Measurements from ENCODE around the gene SLC17A3. TPM values are rescaled to one million over a fixed set of nuclear protein-coding genes. Genes with fewer than 3 reads are reported as not detected.

Gene SLC17A3
- total RNA-seq, 2 experiments from 2014 or later = 0.06 TPM; not detected in 1

- Histone ChIP-seq H3K27ac (ENCODE audit: low read depth, low read length, poor library complexity, severe bottlenecking) (no peak overlapping the region), H3K9me3 (ENCODE audit: low read length) (no peaks in the 10 kb centered on the region), H2AFZ (ENCODE audit: low read length) (no peak overlapping the region), H3K4me1 (ENCODE audit: insufficient read depth, low read length, poor library complexity, severe bottlenecking) (peaks cover 9% of the 10 kb centered on the region), H3K4me2 (ENCODE audit: low read length) (no peak overlapping the region), H3K79me2 (ENCODE audit: insufficient read depth, low read depth, low read length) (no peaks in the 10 kb centered on the region), H4K20me1 (ENCODE audit: insufficient read depth, low read length) (no peaks in the 10 kb centered on the region), H3K36me3 (ENCODE audit: insufficient read depth, low read length) (no peaks in the 10 kb centered on the region), H3K4me3 (ENCODE audit: low read depth, low read length, poor library complexity, severe bottlenecking) (no peak overlapping the region), H3K9me2 (ENCODE audit: insufficient read depth, low read length) (no peaks in the 10 kb centered on the region)
- ChIA-PET POLR2A (interaction anchor here (0.6 to 1.2 kb wide), 4 partner anchors 25 to 565 kb away, joined by 3 to 5 read pairs (median 4); a partner anchor contains a TSS), CTCF (ENCODE audit: unreplicated experiment) (no interaction called here)
- intact Hi-C loops (cut with micrococcal nuclease; ENCODE audit: unreplicated experiment) = no loop called here
- no TSS peak for BruUV-seq (replicated peaks)
- DNase-seq (ENCODE audit: low spot score) = no peak
- TF ChIP-seq EZH2phosphoT487 (IDR thresholded peaks at IDR 0.05; ENCODE audit: borderline replicate concordance, low read depth, low read length) = no peak
- TF ChIP-seq, protein P1, sequence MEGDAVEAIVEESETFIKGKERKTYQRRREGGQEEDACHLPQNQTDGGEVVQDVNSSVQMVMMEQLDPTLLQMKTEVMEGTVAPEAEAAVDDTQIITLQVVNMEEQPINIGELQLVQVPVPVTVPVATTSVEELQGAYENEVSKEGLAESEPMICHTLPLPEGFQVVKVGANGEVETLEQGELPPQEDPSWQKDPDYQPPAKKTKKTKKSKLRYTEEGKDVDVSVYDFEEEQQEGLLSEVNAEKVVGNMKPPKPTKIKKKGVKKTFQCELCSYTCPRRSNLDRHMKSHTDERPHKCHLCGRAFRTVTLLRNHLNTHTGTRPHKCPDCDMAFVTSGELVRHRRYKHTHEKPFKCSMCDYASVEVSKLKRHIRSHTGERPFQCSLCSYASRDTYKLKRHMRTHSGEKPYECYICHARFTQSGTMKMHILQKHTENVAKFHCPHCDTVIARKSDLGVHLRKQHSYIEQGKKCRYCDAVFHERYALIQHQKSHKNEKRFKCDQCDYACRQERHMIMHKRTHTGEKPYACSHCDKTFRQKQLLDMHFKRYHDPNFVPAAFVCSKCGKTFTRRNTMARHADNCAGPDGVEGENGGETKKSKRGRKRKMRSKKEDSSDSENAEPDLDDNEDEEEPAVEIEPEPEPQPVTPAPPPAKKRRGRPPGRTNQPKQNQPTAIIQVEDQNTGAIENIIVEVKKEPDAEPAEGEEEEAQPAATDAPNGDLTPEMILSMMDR (conservative IDR thresholded peaks at IDR 0.05; ENCODE audit: low read length) = no peak
Observed at GRCh38 chr6:25900843-25901242, 26.8 kb upstream of the SLC17A3 start.

GRCh38 chr6:25899580-25900408, 25.8 kb upstream of the SLC17A3 start:
- CTCF ChIA-PET (ENCODE audit: unreplicated experiment) = interaction anchor here (0.6 kb wide), 1 partner anchor 20 kb away, joined by 3 read pairs; no protein-coding TSS in a partner anchor
- H2AFZ ChIP-seq (ENCODE audit: low read length) = no peak overlapping the region
- POLR2A ChIA-PET = interaction anchor here (1.0 to 1.2 kb wide), 3 partner anchors 9 to 28 kb away, joined by 3 to 4 read pairs (median 3); no protein-coding TSS in a partner anchor
- H3K79me2 ChIP-seq (ENCODE audit: insufficient read depth, low read depth, low read length) = no peaks in the 10 kb centered on the region
- 0 out of 2 replicates have a peak, but pooled peaks cover 5% of the 10 kb centered on the region for H3K9me2 ChIP-seq (ENCODE audit: insufficient read depth, low read length)
- no peak for DNase-seq (ENCODE audit: low spot score)
- no TSS peak for BruUV-seq (replicated peaks)
- no peaks in the 10 kb centered on the region for H4K20me1 ChIP-seq (ENCODE audit: insufficient read depth, low read length)
- H3K27ac ChIP-seq (ENCODE audit: low read depth, low read length, poor library complexity, severe bottlenecking) = no peak overlapping the region
- peaks cover 9% of the 10 kb centered on the region for H3K4me1 ChIP-seq (ENCODE audit: insufficient read depth, low read length, poor library complexity, severe bottlenecking)
- H3K4me2 ChIP-seq (ENCODE audit: low read length) = no peak overlapping the region
- intact Hi-C loops (cut with micrococcal nuclease; ENCODE audit: unreplicated experiment) = no loop called here
- H3K4me3 ChIP-seq (ENCODE audit: low read depth, low read length, poor library complexity, severe bottlenecking) = no peak overlapping the region
- TF ChIP-seq EZH2phosphoT487 (IDR thresholded peaks at IDR 0.05; ENCODE audit: borderline replicate concordance, low read depth, low read length) = no peak
- TF ChIP-seq, protein P1 (conservative IDR thresholded peaks at IDR 0.05; ENCODE audit: low read length) = no peak
- H3K9me3 ChIP-seq (ENCODE audit: low read length) = no peaks in the 10 kb centered on the region
- no peaks in the 10 kb centered on the region for H3K36me3 ChIP-seq (ENCODE audit: insufficient read depth, low read length)

GRCh38 chr6:25899123-25899522, 25.1 kb upstream of the SLC17A3 start:
- Histone ChIP-seq H4K20me1 (ENCODE audit: insufficient read depth, low read length) (no peaks in the 10 kb centered on the region), H3K9me3 (ENCODE audit: low read length) (no peaks in the 10 kb centered on the region), H2AFZ (ENCODE audit: low read length) (no peak overlapping the region), H3K4me3 (ENCODE audit: low read depth, low read length, poor library complexity, severe bottlenecking) (no peak overlapping the region), H3K27ac (ENCODE audit: low read depth, low read length, poor library complexity, severe bottlenecking) (no peak overlapping the region), H3K4me1 (ENCODE audit: insufficient read depth, low read length, poor library complexity, severe bottlenecking) (peaks cover 9% of the 10 kb centered on the region), H3K79me2 (ENCODE audit: insufficient read depth, low read depth, low read length) (no peaks in the 10 kb centered on the region), H3K4me2 (ENCODE audit: low read length) (no peak overlapping the region), H3K9me2 (ENCODE audit: insufficient read depth, low read length) (0 out of 2 replicates have a peak, but pooled peaks cover 6% of the 10 kb centered on the region), H3K36me3 (ENCODE audit: insufficient read depth, low read length) (no peaks in the 10 kb centered on the region)
- no TSS peak for BruUV-seq (replicated peaks)
- TF ChIP-seq, protein P1 (conservative IDR thresholded peaks at IDR 0.05; ENCODE audit: low read length) = no peak
- no peak for TF ChIP-seq EZH2phosphoT487 (IDR thresholded peaks at IDR 0.05; ENCODE audit: borderline replicate concordance, low read depth, low read length)
- CTCF ChIA-PET (ENCODE audit: unreplicated experiment) = no interaction called here
- POLR2A ChIA-PET = interaction anchor here (0.5 to 1.0 kb wide), 2 partner anchors 10 to 51 kb away, joined by 3 read pairs; no protein-coding TSS in a partner anchor
- DNase-seq (ENCODE audit: low spot score) = no peak
- intact Hi-C loops (cut with micrococcal nuclease; ENCODE audit: unreplicated experiment) = no loop called here

Data from OCI-LY7 (cell line).